SK-N-SH treated with all-trans-retinoic acid at 6 μM for 48 hours (cell line): ENCODE results near the gene HSPB6.

ENCODE experiments used
- ATAC-seq: fragments of 200-7000 bp; cut with Tn5 transposase; 3 replicates; pipeline ENCODE4 v1.9.1; 2020; ENCODE audit warnings: mild to moderate bottlenecking, moderate library complexity
- ARNTL ChIP-seq: fragments of 450-650 bp; formaldehyde crosslinking; IDR thresholded peaks from 2 replicates; pipeline ENCODE4 v1.5.0; 2020; ENCODE audit warnings: low read depth, mild to moderate bottlenecking, moderate library complexity, borderline replicate concordance
- BACH2 ChIP-seq: fragments of 250-450 bp; sonication (Bioruptor Pico); IDR thresholded peaks from 2 replicates; pipeline ENCODE4 v1.9.0; 2021; ENCODE audit warnings: mild to moderate bottlenecking, borderline replicate concordance
- CSDC2 ChIP-seq: fragments of 250-450 bp; sonication (Bioruptor Pico); IDR thresholded peaks from 2 replicates; pipeline ENCODE4 v1.5.0; 2020; ENCODE audit warnings: mild to moderate bottlenecking, moderate library complexity
- ESRRG ChIP-seq: fragments of 250-450 bp; sonication (Bioruptor Pico); IDR thresholded peaks from 2 replicates; pipeline ENCODE4 v1.6.1; 2021; ENCODE audit warnings: mild to moderate bottlenecking
- GLIS3 ChIP-seq: fragments of 250-450 bp; sonication (Bioruptor Pico); IDR thresholded peaks from 2 replicates; pipeline ENCODE4 v1.5.0; 2020; ENCODE audit warnings: mild to moderate bottlenecking, moderate library complexity
- ISL1 ChIP-seq: fragments of 250-450 bp; sonication (Bioruptor Pico); IDR thresholded peaks from 2 replicates; pipeline ENCODE4 v2.1.2; 2022; ENCODE audit warnings: mild to moderate bottlenecking, moderate library complexity
- OSR1 ChIP-seq: fragments of 250-450 bp; sonication (Bioruptor Pico); IDR thresholded peaks from 2 replicates; pipeline ENCODE4 v1.8.0; 2022; ENCODE audit warnings: moderate library complexity, mild to moderate bottlenecking, inconsistent platforms
- POU6F1 ChIP-seq: fragments of 250-450 bp; sonication (Bioruptor Pico); IDR thresholded peaks from 2 replicates; pipeline ENCODE4 v1.8.0; 2021; ENCODE audit warnings: low read depth, mild to moderate bottlenecking, moderate library complexity, borderline replicate concordance
- PPARA ChIP-seq: fragments of 250-450 bp; sonication (Bioruptor Pico); IDR thresholded peaks from 2 replicates; pipeline ENCODE4 v1.5.0; 2020; ENCODE audit warnings: mild to moderate bottlenecking, borderline replicate concordance
- RARB ChIP-seq: fragments of 250-450 bp; sonication (Bioruptor Pico); IDR thresholded peaks from 2 replicates; pipeline ENCODE4 v1.8.0; 2021; ENCODE audit warnings: mild to moderate bottlenecking, moderate library complexity
- SNAI2 ChIP-seq: fragments of 250-450 bp; sonication (Bioruptor Pico); IDR thresholded peaks from 2 replicates; pipeline ENCODE4 v1.5.0; 2020; ENCODE audit warnings: mild to moderate bottlenecking, moderate library complexity
- TCF4 ChIP-seq: fragments of 250-450 bp; sonication (Bioruptor Pico); IDR thresholded peaks from 2 replicates; pipeline ENCODE4 v1.8.0; 2021; ENCODE audit warnings: mild to moderate bottlenecking, moderate library complexity, borderline replicate concordance
- TOX ChIP-seq: fragments of 250-450 bp; sonication (Bioruptor Pico); IDR thresholded peaks from 2 replicates; pipeline ENCODE4 v1.8.0; 2021; ENCODE audit warnings: mild to moderate bottlenecking, moderate library complexity, borderline replicate concordance
- TSHZ2 ChIP-seq: fragments of 250-450 bp; sonication (Bioruptor Pico); IDR thresholded peaks from 2 replicates; pipeline ENCODE4 v1.5.0; 2020; ENCODE audit warnings: mild to moderate bottlenecking, moderate library complexity
- ZC3H10 ChIP-seq: fragments of 250-450 bp; sonication (Bioruptor Pico); IDR thresholded peaks from 2 replicates; pipeline ENCODE4 v1.5.1; 2021; ENCODE audit warnings: mild to moderate bottlenecking, moderate library complexity
- ZFP30 ChIP-seq: fragments of 450-650 bp; formaldehyde crosslinking; IDR thresholded peaks from 2 replicates; pipeline ENCODE4 v1.5.0; 2022; ENCODE audit warnings: mild to moderate bottlenecking, moderate library complexity
- ZNF565 ChIP-seq: fragments of 450-650 bp; formaldehyde crosslinking; conservative IDR thresholded peaks from 2 replicates; pipeline ENCODE4 v1.5.0; 2020; ENCODE audit warnings: low read depth, mild to moderate bottlenecking, moderate library complexity
- ZNF8 ChIP-seq: fragments of 450-650 bp; formaldehyde crosslinking; IDR thresholded peaks from 2 replicates; pipeline ENCODE4 v1.5.0; 2020; ENCODE audit warnings: mild to moderate bottlenecking, moderate library complexity
- TF ChIP-seq, protein P1 (sequence below): fragments of 250-450 bp; sonication (Bioruptor Pico); IDR thresholded peaks from 2 replicates; pipeline ENCODE4 v1.8.0; 2020; ENCODE audit warnings: mild to moderate bottlenecking, moderate library complexity, borderline replicate concordance
- TF ChIP-seq, protein P2 (sequence below): fragments of 250-450 bp; sonication (Bioruptor Pico); IDR thresholded peaks from 2 replicates; pipeline ENCODE4 v1.5.1; 2020; ENCODE audit warnings: low read depth, mild to moderate bottlenecking, moderate library complexity

The HSPB6 gene

DNA sequence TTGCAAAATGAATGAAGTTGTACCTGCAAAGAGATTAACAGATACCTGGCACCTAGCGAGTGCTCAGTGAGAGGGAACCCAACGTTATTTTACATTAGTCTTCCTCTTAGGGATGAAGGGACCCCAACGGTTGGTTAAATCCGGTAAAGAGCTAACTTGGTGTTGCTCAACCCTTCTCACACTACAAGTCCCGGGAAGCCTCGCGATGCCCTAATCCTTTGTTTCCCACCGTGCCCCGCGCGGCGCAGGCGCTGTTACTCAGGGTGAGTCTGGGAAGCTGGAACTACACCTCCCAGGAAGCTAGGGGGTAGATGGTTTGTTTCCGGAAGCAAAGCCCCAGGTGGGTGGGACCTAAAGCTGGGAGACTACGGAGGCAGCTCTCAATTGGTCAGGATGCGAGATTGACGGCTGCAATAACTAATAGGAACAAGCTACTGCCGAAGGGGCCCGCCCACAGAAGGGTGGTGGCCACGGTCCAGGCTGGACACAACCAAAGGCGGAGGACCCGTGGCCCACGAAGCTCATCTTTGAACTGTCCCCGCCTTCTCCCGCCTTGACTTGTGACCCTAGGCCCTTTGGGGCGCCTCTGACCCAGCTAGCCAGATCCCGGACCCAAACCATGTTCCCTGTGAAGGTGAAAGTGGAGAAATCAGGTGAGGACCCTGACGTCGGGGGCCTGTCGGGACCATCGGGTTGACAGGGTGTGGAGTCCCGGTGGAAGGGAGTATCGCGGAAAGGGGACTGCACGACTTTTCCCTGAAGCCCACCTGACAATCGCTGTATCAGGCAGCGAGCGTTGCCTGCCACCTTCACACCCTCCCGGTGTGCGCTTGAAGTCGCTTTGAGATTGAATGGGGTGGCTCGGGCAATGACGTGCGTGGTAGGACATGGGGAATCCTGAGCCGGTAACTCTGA lies 8.5 kb downstream of the HSPB6 start, which contains the start of gene LIN37:
LIN37 (plus strand) TSS at position 471 of the 915 bp plus-strand sequence; CDS start at position 620, 149 bp downstream.
- peak; percentile 87 for ATAC-seq
- no peak for TF ChIP-seq ESRRG (CRISPR knock-in tag)
- 0 out of 2 replicates have a peak, but pooled peaks have one; percentile 13 for TF ChIP-seq TSHZ2
- TF ChIP-seq ISL1 (CRISPR knock-in tag): no peak

- TF ChIP-seq, protein P1, sequence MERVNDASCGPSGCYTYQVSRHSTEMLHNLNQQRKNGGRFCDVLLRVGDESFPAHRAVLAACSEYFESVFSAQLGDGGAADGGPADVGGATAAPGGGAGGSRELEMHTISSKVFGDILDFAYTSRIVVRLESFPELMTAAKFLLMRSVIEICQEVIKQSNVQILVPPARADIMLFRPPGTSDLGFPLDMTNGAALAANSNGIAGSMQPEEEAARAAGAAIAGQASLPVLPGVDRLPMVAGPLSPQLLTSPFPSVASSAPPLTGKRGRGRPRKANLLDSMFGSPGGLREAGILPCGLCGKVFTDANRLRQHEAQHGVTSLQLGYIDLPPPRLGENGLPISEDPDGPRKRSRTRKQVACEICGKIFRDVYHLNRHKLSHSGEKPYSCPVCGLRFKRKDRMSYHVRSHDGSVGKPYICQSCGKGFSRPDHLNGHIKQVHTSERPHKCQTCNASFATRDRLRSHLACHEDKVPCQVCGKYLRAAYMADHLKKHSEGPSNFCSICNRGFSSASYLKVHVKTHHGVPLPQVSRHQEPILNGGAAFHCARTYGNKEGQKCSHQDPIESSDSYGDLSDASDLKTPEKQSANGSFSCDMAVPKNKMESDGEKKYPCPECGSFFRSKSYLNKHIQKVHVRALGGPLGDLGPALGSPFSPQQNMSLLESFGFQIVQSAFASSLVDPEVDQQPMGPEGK (CRISPR knock-in tag): no peak
- TF ChIP-seq ZC3H10 (CRISPR knock-in tag): no peak
- TF ChIP-seq ZNF565: no peak
- TF ChIP-seq, protein P2, sequence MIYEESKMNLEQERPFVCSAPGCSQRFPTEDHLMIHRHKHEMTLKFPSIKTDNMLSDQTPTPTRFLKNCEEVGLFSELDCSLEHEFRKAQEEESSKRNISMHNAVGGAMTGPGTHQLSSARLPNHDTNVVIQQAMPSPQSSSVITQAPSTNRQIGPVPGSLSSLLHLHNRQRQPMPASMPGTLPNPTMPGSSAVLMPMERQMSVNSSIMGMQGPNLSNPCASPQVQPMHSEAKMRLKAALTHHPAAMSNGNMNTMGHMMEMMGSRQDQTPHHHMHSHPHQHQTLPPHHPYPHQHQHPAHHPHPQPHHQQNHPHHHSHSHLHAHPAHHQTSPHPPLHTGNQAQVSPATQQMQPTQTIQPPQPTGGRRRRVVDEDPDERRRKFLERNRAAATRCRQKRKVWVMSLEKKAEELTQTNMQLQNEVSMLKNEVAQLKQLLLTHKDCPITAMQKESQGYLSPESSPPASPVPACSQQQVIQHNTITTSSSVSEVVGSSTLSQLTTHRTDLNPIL (CRISPR knock-in tag): no peak
- TF ChIP-seq GLIS3 (CRISPR knock-in tag): no peak
- no peak for TF ChIP-seq TCF4 (CRISPR knock-in tag)
- TF ChIP-seq BACH2: no peak
- no peak for TF ChIP-seq ISL1 (CRISPR knock-in tag)
- no peak for TF ChIP-seq SNAI2
- no peak for TF ChIP-seq CSDC2 (CRISPR knock-in tag)
- TF ChIP-seq ZNF8 (CRISPR knock-in tag): no peak
- TF ChIP-seq OSR1: no peak
- TF ChIP-seq ARNTL (CRISPR knock-in tag): no peak
- TF ChIP-seq ZFP30 (CRISPR knock-in tag): no peak
- no peak for TF ChIP-seq POU6F1
- no peak for TF ChIP-seq TSHZ2
- TF ChIP-seq PPARA: no peak
- TF ChIP-seq RARB (CRISPR knock-in tag): no peak
- TF ChIP-seq TOX (CRISPR knock-in tag): no peak
- no peak for TF ChIP-seq ESRRG (CRISPR knock-in tag)
- TF ChIP-seq, all 23 proteins: peak for 0
Measured at GRCh38 chr19:35746531-35746930, 10.3 kb downstream of the HSPB6 start.

More at GRCh38 chr19:35746531-35746930, 10.3 kb downstream of the HSPB6 start:
- no peak for ATAC-seq
